Nephron (organoid): ENCODE data around the gene FGF1.

Experiments used
- H3K27ac Mint-ChIP-seq, 3 experiments: 2 replicates each; pipeline ENCODE4 v1.8.0; 2020; ENCODE audit warnings: mixed read lengths in 3 of 3, mild to moderate bottlenecking in 2 of 3, moderate library complexity in 1 of 3
- H3K27me3 Mint-ChIP-seq: 2 replicates; pipeline ENCODE4 v1.8.0; 2021; ENCODE audit warnings: low read depth, mild to moderate bottlenecking, moderate library complexity, mixed read lengths
- H3K36me3 Mint-ChIP-seq: 2 replicates; pipeline ENCODE4 v1.8.0; 2020; ENCODE audit warnings: low read depth, mixed read lengths
- H3K4me1 Mint-ChIP-seq: 2 replicates; pipeline ENCODE4 v1.8.0; 2020; ENCODE audit warnings: mixed read lengths
- H3K4me3 Mint-ChIP-seq, 3 experiments: 2 replicates each; pipeline ENCODE4 v1.8.0; 2020; ENCODE audit warnings: mild to moderate bottlenecking in 3 of 3, mixed read lengths in 3 of 3, moderate library complexity in 2 of 3
- H3K9me3 Mint-ChIP-seq: 2 replicates; pipeline ENCODE4 v1.8.0; 2020; ENCODE audit warnings: mixed read lengths
- CTCF ChIP-seq, 3 experiments: fragments of 200-600 bp; sonication (generic); IDR thresholded peaks; one replicate each; pipeline ENCODE4 v1.5.0; 2021; ENCODE audit warnings: antibody characterized with exemption in 3 of 3; ENCODE audit not compliant: unreplicated experiment in 3 of 3

The FGF1 gene

DNA sequence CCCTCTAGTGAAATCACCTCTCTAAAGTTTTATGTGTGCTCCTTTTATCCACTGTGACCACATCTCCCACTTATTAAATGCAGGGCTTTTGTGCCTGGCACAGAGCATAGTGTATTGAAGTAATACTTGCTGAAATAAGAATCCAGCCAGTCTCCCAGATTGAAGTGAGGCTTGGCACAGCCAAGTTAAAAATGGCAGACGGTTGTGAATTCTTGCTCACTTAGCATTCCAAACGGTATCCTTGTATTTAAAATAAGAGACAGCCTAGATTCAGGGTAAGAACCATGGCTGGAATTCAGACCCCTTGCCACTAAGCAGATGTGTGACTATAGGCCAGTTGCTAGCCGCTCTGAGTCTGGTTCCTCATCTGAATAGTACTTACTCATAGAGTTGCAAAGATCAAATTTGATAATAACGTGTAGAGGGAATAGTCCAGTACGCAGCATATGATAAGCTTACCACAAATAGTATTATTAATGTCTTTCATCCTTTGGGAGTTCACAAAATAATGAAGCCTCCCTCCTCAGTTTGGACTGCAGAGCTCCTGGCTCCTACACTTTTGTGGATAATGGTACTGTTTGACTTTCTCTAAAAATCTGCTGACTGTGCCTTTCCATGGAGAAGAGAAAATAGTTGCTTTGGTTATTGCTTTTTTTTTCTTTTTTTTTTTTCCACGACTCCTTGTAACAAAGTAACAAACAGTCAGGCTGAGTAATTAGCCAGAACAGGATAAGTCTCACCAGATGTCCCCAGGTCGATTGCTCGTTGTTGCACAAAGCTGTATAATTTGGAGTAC is 51.5 kb downstream of the FGF1 start:
- Mint-ChIP-seq H3K27ac (peak overlapping the region; percentile 87 to 97 (median 92)), H3K9me3 (no peaks in the 10 kb centered on the region), H3K27me3 (no peaks in the 10 kb centered on the region), H3K4me1 (peaks cover 34% of the 10 kb centered on the region), H3K36me3 (no peaks in the 10 kb centered on the region), H3K4me3 (no peak overlapping the region)
- TF ChIP-seq CTCF (IDR thresholded peaks at IDR 0.05; ENCODE audit: unreplicated experiment in 3 of 3) = no peak

- no peaks in the 10 kb centered on the region for H3K27me3 Mint-ChIP-seq
- H3K27ac Mint-ChIP-seq = peak overlapping the region in 2 of 3 experiments; percentile 6 to 27
- H3K9me3 Mint-ChIP-seq = no peaks in the 10 kb centered on the region
- no peak overlapping the region for H3K4me3 Mint-ChIP-seq
- H3K4me1 Mint-ChIP-seq = peaks cover 29% of the 10 kb centered on the region
- H3K36me3 Mint-ChIP-seq = no peaks in the 10 kb centered on the region
- no peak for TF ChIP-seq CTCF (IDR thresholded peaks at IDR 0.05; ENCODE audit: unreplicated experiment in 3 of 3)
Measured at GRCh38 chr5:142630927-142631539, 54.9 kb downstream of the FGF1 start.

DNA sequence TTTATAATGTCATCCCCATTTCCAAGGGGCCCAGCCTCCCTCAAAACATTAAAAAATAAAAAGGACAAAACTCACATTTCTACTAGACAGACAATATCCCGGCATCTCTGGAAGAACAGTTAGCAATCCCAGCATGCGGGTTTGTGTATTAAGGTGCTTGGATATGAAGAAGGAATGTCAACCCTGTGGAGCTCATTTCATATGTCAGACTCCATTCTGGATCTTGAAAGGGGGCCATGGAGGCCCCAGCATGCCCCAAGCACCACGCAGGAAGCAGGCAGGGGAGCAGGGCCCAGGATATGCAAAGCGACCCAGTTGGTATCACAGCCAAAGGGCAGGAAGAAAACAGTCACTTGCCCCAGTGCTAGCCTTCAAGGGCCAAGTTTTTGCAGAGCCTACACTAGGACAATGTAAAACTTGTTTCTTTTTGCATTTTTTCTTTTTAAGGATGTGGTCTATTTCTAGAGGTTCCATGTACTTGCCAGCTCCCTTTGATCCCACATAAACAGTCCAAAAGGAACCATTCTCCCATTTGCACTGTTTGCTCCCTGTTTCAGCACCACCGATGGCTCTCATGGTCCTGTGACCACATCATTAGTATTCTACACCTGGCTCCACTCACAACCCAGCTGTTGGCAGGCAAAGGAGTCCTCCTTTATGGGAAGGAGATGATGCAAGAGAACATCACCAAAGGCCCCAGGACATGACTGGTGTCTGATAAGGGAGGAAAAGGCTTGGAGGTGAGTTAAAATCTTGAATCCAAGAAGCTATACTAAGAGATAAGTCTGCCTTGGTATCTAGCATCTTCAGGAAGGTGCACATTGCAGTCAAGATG is 58.3 kb downstream of the FGF1 start:
- no peak overlapping the region for H3K4me3 Mint-ChIP-seq
- peak overlapping the region; percentile 18 to 94 (median 36) for H3K27ac Mint-ChIP-seq
- no peaks in the 10 kb centered on the region for H3K36me3 Mint-ChIP-seq
- peaks cover 28% of the 10 kb centered on the region for H3K4me1 Mint-ChIP-seq
- no peaks in the 10 kb centered on the region for H3K27me3 Mint-ChIP-seq
- no peak for TF ChIP-seq CTCF (IDR thresholded peaks at IDR 0.05; ENCODE audit: unreplicated experiment in 3 of 3)
- no peaks in the 10 kb centered on the region for H3K9me3 Mint-ChIP-seq

DNA sequence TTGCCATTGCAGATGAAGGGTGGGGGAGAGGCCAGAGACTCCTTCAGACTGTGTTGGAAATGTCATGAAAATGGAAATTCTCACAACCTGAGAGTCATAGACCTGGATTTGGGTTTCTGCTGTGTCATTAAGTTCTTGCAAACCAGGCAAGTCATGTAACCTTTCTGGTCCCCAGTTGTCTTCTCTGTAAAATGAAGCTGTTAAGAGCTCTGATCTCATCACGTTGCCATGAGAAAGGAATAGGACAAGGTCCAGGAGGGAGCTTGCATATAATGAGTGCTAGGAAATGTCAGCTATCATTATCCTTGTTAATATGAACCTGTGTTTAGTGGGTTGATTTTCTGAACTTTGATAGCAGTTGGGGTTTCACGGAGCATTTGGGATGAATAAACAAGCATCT is 59.1 kb downstream of the FGF1 start:
- H3K4me1 Mint-ChIP-seq = peaks cover 28% of the 10 kb centered on the region
- H3K27ac Mint-ChIP-seq = peak overlapping the region; percentile 18 to 94 (median 36)
- H3K4me3 Mint-ChIP-seq = no peak overlapping the region
- no peak for TF ChIP-seq CTCF (IDR thresholded peaks at IDR 0.05; ENCODE audit: unreplicated experiment in 3 of 3)
- H3K36me3 Mint-ChIP-seq = peaks cover 1% of the 10 kb centered on the region
- peaks cover under 1% of the 10 kb centered on the region for H3K9me3 Mint-ChIP-seq
- no peaks in the 10 kb centered on the region for H3K27me3 Mint-ChIP-seq

- Mint-ChIP-seq H3K9me3 (peaks cover 3% of the 10 kb centered on the region), H3K27me3 (peaks cover under 1% of the 10 kb centered on the region), H3K36me3 (peaks cover 5% of the 10 kb centered on the region), H3K4me1 (peaks cover 28% of the 10 kb centered on the region), H3K4me3 (no peak overlapping the region), H3K27ac (peak overlapping the region; percentile 86 to 94 (median 88))
- no peak for TF ChIP-seq CTCF (IDR thresholded peaks at IDR 0.05; ENCODE audit: unreplicated experiment in 3 of 3)
Measured at GRCh38 chr5:142626099-142626498, 59.8 kb downstream of the FGF1 start.
